Spleen (tissue), 13 donors: ENCODE data around the gene EMILIN1. TPM values are rescaled to one million over a fixed set of nuclear protein-coding genes. Genes with fewer than 3 reads are reported as not detected.
A peak's percentile ranks its signal among the peaks of the same experiment; 100 is the strongest.

ENCODE experiments used
- DNase-seq: peaks from one replicate; pipeline ENCODE4 v3.0.0-alpha.2; 2020
- H3K27ac ChIP-seq, 8 donors: fragments of 200-600 bp; sonication (generic) in 7 of 8; 1 replicate in 4 of 8; 2 replicates in 4 of 8; pipeline versions ENCODE4 v1.5.0 to v1.8.0; 2016 to 2021; ENCODE audit warnings: inconsistent platforms in 4 of 8, mild to moderate bottlenecking in 4 of 8, moderate library complexity in 1 of 8
- H3K27me3 ChIP-seq, 7 donors: fragments of 200-600 bp; sonication (generic) in 6 of 7; replicated peaks in 1 of 7; 1 replicate in 4 of 7; 2 replicates in 3 of 7; pipeline versions ENCODE4 v1.5.0 to v1.8.0; 2016 to 2021; ENCODE audit warnings: inconsistent platforms in 3 of 7, mild to moderate bottlenecking in 1 of 7
- H3K36me3 ChIP-seq, 6 donors: fragments of 200-600 bp; sonication (generic) in 5 of 6; 1 replicate in 4 of 6; 2 replicates in 2 of 6; pipeline versions ENCODE4 v1.5.0 to v1.8.0; 2016 to 2021; ENCODE audit warnings: inconsistent platforms in 2 of 6
- H3K4me1 ChIP-seq, 6 donors: fragments of 200-600 bp; sonication (generic) in 5 of 6; 1 replicate in 3 of 6; 2 replicates in 3 of 6; pipeline versions ENCODE4 v1.5.0 to v1.8.0; 2016 to 2021; ENCODE audit warnings: inconsistent platforms in 3 of 6
- H3K4me3 ChIP-seq, 8 donors: fragments of 200-600 bp; sonication (generic) in 7 of 8; 1 replicate in 4 of 8; 2 replicates in 4 of 8; pipeline versions ENCODE4 v1.5.0 to v1.8.0; 2016 to 2021; ENCODE audit warnings: inconsistent platforms in 4 of 8, mild to moderate bottlenecking in 4 of 8, moderate library complexity in 2 of 8
- H3K9me3 ChIP-seq, 8 donors: fragments of 200-600 bp; sonication (generic) in 7 of 8; 1 replicate in 4 of 8; 2 replicates in 4 of 8; pipeline versions ENCODE4 v1.5.0 to v1.8.0; 2016 to 2021; ENCODE audit warnings: inconsistent platforms in 4 of 8
- POLR2A ChIP-seq, 3 donors: fragments of 450-650 bp; IDR thresholded peaks; one replicate each; pipeline ENCODE4 v1.5.1; 2017; ENCODE audit warnings: antibody characterized with exemption in 3 of 3, mild to moderate bottlenecking in 1 of 3
- POLR2AphosphoS5 ChIP-seq, 3 donors: sonication (generic); formaldehyde crosslinking; IDR thresholded peaks; one replicate each; pipeline ENCODE4 v1.5.1; 2017; ENCODE audit warnings: antibody characterized with exemption in 3 of 3
- WGBS, 5 donors: extraction: QIAGEN DNeasy Blood & Tissue Kit in 3 of 5; methylation state at CpG; one replicate each; pipeline versions ENCODE4 v1.1.5 to v1.1.7; 2013 to 2018; 5-methylcytosine and 5-hydroxymethylcytosine counted together
- intact Hi-C: fragments of 100-400 bp; cut with DNase I; formaldehyde crosslinking; loops from one replicate; pipeline ENCODE4 v1.15.0; 2023; ENCODE audit warnings: low total_unique reads
- long read RNA-seq, 2 donors: transcript quantifications; one replicate each; lab custom pipeline, GENCODE V29; 2026
- polyA plus RNA-seq, 3 donors: library from polyadenylated mRNA; stranded (reverse); fragments of 200-250 nt; gene quantifications; one replicate each; pipeline ENCODE4 v1.2.1, GENCODE V29; 2013
- total RNA-seq, 7 donors: library from RNA; depleted of rRNA in 3 of 7; stranded (reverse); fragments of >200 nt in 3 of 7; fragmentation: NEBNext Ultra II Directional in 4 of 7; extraction: Animal tissue kit (Norgen Biotek cat#: 25700) in 4 of 7; gene quantifications; one replicate each; pipeline versions ENCODE4 v1.1.0 to v1.2.1, GENCODE V29; 2016 to 2021
- TF ChIP-seq, protein P1 (sequence below), 11 experiments: fragments of 200-600 bp in 7 of 11; fragments of 450-650 bp in 4 of 11; sonication (generic) in 4 of 11; IDR thresholded peaks in 8 of 11; conservative IDR thresholded peaks in 3 of 11; 1 replicate in 7 of 11; 2 replicates in 4 of 11; pipeline versions ENCODE4 v1.4.0 to v1.8.0; 2016 to 2021; ENCODE audit warnings: antibody characterized with exemption in 11 of 11, inconsistent platforms in 4 of 11, mild to moderate bottlenecking in 1 of 11
- donor health status: healthy with polysubstance abuse.
- donor health status: DM: no; HTN: no; CAD: no; lungs with moderate emphysema.
- donor health status: DM: no; HTN: no; CAD: no.
- donor health status: Bipolar disorder and iron deficiency.
- donor health status: healthy.
- donor health status: DM: no; HTN: no; CAD: no.
- donor health status: DM: yes; HTN: yes; CAD: no.

EMILIN1 gene
- total RNA-seq (100 to 1,000 TPM in 6 of 7 donors, 10 to 100 TPM in 1; 62.5 to 152 (median 112) TPM), polyA plus RNA-seq (10 to 100 TPM; 18.3 to 71.4 (median 40.7) TPM)
- long read RNA-seq, donor 1, transcript EMILIN1-201 (8 exons, 3,943 nt), result major isoform, 12 of 95 reads
- long read RNA-seq, donor 1, partial matches to known transcripts, result 78 of 95 reads
- long read RNA-seq, donor 1, other reads (novel, unspliced or antisense), result 5 of 95 reads
- long read RNA-seq, donor 2, transcript EMILIN1-201 (8 exons, 3,943 nt), result major isoform, 9 of 74 reads
- long read RNA-seq, donor 2, partial matches to known transcripts, result 60 of 74 reads
- long read RNA-seq, donor 2, other reads (novel, unspliced or antisense), result 5 of 74 reads

DNA sequence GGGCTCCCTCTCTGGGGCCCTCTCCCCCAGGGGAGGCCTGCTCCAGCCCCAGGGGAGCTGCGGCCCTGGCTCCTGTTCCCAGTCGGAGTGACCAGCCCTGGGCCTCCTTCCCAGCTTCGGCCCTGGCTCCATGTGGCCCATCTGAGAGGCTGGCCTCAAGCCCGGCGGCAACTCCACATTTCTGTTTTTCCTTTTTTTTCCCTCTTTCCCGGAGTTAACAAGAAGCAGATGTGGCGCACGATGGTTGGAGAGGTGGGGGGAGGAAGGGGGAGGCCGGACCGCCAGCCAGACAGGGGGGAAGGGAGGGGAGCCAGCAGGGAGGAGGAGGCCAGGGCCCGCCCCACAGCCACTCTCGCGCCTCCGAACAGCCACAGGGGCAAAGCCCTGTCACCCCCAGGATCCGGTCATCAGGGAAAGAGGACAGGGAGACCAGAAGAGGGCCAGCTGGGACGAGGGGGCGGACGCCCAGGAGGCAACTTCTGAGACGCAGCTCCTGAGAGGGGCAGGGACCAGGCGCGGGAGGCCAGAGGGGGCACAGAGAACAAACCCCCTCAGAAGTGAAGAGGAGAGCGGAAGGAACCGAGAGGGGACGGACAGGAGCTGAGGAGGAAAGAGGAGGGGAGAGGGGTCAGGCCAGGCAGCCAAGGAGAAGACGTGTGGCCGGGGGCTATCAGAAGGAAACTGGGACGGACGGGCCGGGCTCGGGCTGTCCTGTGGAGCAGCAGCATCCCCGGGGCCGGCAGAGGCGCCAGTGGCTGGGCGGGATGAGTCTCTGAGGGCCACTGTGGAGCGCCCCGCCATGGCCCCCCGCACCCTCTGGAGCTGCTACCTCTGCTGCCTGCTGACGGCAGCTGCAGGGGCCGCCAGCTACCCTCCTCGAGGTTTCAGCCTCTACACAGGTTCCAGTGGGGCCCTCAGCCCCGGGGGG lies at the start of gene EMILIN1:
Gene EMILIN1 (plus strand): TSS at position 349 of the 928 bp plus-strand sequence. CDS start 451 bp downstream, at position 800.
- 42 to 65% (median 46%) methylated on average over 34 to 41 of the region's 41 CpGs for WGBS, 5 donors
- H3K27ac ChIP-seq, result peak within 1 kb of the TSS; percentile 35 to 97 (median 84)
- peaks cover 29 to 99% (median 57%) of the 10 kb centered on the region in 6 donors for H3K4me1 ChIP-seq
- intact Hi-C loops, result no loop called here
- peak; percentile 77 to 87 (median 85) for TF ChIP-seq POLR2AphosphoS5 (IDR thresholded peaks at IDR 0.05)
- peak in 1 of 3 donors; percentile 10 for TF ChIP-seq POLR2A (IDR thresholded peaks at IDR 0.05)
- TF ChIP-seq, protein P1, sequence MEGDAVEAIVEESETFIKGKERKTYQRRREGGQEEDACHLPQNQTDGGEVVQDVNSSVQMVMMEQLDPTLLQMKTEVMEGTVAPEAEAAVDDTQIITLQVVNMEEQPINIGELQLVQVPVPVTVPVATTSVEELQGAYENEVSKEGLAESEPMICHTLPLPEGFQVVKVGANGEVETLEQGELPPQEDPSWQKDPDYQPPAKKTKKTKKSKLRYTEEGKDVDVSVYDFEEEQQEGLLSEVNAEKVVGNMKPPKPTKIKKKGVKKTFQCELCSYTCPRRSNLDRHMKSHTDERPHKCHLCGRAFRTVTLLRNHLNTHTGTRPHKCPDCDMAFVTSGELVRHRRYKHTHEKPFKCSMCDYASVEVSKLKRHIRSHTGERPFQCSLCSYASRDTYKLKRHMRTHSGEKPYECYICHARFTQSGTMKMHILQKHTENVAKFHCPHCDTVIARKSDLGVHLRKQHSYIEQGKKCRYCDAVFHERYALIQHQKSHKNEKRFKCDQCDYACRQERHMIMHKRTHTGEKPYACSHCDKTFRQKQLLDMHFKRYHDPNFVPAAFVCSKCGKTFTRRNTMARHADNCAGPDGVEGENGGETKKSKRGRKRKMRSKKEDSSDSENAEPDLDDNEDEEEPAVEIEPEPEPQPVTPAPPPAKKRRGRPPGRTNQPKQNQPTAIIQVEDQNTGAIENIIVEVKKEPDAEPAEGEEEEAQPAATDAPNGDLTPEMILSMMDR (IDR thresholded peaks at IDR 0.05 in 8 of 11, conservative IDR thresholded peaks at IDR 0.05 in 3 of 11), result no peak
- H3K9me3 ChIP-seq, result no peaks in the 10 kb centered on the region
- H3K4me3 ChIP-seq, result peak within 1 kb of the TSS; percentile 28 to 65 (median 42)
- DNase-seq, result peak; percentile 82
- no peaks in the 10 kb centered on the region for H3K27me3 ChIP-seq
- H3K36me3 ChIP-seq, result peaks cover 0 to 14% (median 0%) of the 10 kb centered on the region in 6 donors

DNA sequence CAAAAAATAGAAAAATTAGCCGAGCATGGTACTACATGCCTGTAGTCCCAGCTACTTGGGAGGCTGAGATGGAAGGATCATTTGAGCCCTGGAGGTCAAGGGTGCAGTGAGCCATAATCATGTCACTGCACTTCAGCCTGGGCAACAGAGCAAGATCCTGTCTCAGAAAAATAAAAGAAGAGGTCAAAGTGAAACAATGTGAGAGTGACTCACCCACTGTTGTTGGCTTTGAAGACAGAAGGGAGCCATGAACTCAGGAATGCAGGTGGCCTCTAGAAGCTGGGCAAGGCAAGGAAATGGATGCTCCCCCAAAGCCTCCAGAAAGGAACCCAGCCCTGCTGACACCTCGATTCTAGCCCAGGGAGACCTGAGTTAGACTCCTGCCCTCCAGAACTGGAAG lies 49.4 kb upstream of the EMILIN1 start:
- 75 to 94% (median 82%) methylated on average over 2 of the region's 2 CpGs for WGBS, 5 donors
- intact Hi-C loops, result no loop called here
- no peak for DNase-seq
- H3K27me3 ChIP-seq, result no peaks in the 10 kb centered on the region
- no peaks in the 10 kb centered on the region for H3K9me3 ChIP-seq
- H3K4me1 ChIP-seq, result peaks cover 11 to 39% (median 22%) of the 10 kb centered on the region in 6 donors
- H3K36me3 ChIP-seq, result peaks cover 0 to 49% (median 11%) of the 10 kb centered on the region in 6 donors
- no peak overlapping the region for H3K4me3 ChIP-seq
- TF ChIP-seq, protein P1 (IDR thresholded peaks at IDR 0.05 in 8 of 11, conservative IDR thresholded peaks at IDR 0.05 in 3 of 11), result no peak
- TF ChIP-seq POLR2A (IDR thresholded peaks at IDR 0.05), result no peak
- TF ChIP-seq POLR2AphosphoS5 (IDR thresholded peaks at IDR 0.05), result no peak
- no peak overlapping the region for H3K27ac ChIP-seq

GRCh38 chr2:27032495-27033252 lies 45.7 kb upstream of the EMILIN1 start, which contains the start of gene TMEM214:
Gene TMEM214 (plus strand): TSS chr2:27032965. CDS start chr2:27033016, 51 bp downstream.
- peak; percentile 98 for DNase-seq
- Histone ChIP-seq H3K4me3 (peak within 1 kb of the TSS; percentile 57 to 83 (median 78)), H3K4me1 (peaks cover 15 to 57% (median 33%) of the 10 kb centered on the region in 6 donors), H3K36me3 (peaks cover 5 to 44% (median 29%) of the 10 kb centered on the region in 6 donors), H3K27ac (peak within 1 kb of the TSS; percentile 81 to 90 (median 86)), H3K27me3 (no peaks in the 10 kb centered on the region), H3K9me3 (no peaks in the 10 kb centered on the region)
- 0 to 1% (median 0%) methylated on average over 64 to 76 of the region's 76 CpGs for WGBS, 5 donors
- intact Hi-C loops, result no loop called here
- TF ChIP-seq, protein P1 (IDR thresholded peaks at IDR 0.05 in 8 of 11, conservative IDR thresholded peaks at IDR 0.05 in 3 of 11), result peak in 2 of 11 experiments; percentile 16 to 32
- TF ChIP-seq POLR2A (IDR thresholded peaks at IDR 0.05) (peak in 2 of 3 donors; percentile 35 to 54), POLR2AphosphoS5 (IDR thresholded peaks at IDR 0.05) (peak; percentile 92 to 94 (median 93))
